HG03469 (cell line): ENCODE data around the gene DDIAS.
"Not testable (repeated sequence)": the region's sequence is repeated elsewhere in the genome, so short reads cannot be mapped to it uniquely, and the experiment has no call there.

Experiments
- ATAC-seq: cut with Tn5 transposase; IDR thresholded peaks from one replicate; pipeline ENCODE4 v1.9.1; 2021; ENCODE audit warnings: mild to moderate bottlenecking, moderate library complexity, moderate number of reproducible peaks; ENCODE audit not compliant: unreplicated experiment

The DDIAS gene

GRCh38 chr11:82962021-82962420 lies 60.5 kb downstream of the DDIAS start:
- not testable (repeated sequence) for ATAC-seq

GRCh38 chr11:82967381-82967780 lies 65.8 kb downstream of the DDIAS start:
- ATAC-seq = no peak

DNA sequence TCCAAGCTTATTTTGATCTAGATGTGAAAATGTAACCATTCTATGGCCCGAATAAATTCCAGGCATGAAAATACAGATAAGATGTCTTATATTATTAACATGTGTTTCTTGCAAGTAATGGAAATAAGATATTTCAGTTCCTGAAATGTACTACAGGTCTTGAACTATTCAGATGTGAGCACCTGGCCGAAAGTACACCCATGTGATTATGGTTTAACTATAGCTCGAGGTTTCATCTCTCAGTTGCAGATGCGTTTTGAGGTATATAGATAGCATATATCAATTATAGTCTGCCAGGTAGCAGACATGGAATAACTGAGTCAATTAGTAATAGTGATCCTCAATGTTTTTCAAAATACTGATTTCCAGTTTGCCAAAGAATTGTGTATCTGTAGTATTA lies 68.3 kb downstream of the DDIAS start:
- ATAC-seq = peak; percentile 97

GRCh38 chr11:82970507-82971083 lies 69.1 kb downstream of the DDIAS start:
- not testable (repeated sequence) for ATAC-seq

DNA sequence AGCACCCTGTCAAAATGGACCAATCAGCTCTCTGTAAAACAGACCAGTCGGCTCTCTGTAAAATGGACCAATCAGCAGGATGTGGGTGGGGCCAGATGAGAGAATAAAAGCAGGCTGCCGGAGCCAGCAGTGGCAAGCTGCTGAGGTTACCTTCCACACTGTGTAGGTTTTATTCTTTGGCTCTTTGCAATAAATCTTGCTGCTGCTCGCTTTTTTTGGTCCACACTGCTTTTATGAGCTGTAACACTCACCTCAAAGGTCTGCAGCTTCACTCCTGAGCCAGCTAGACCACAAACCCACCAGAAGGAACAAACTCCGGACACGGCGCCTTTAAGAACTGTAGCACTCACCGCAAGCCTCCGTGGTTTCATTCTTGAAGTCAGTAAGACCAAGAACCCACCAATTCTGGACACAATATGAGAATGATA lies 70.0 kb downstream of the DDIAS start:
- not testable (repeated sequence) for ATAC-seq

- no peak for ATAC-seq
These were observed 70.6 kb downstream of the DDIAS start for GRCh38 chr11:82972103-82972502.

- ATAC-seq = no peak
These were observed 72.6 kb downstream of the DDIAS start for GRCh38 chr11:82974135-82974534.

DNA sequence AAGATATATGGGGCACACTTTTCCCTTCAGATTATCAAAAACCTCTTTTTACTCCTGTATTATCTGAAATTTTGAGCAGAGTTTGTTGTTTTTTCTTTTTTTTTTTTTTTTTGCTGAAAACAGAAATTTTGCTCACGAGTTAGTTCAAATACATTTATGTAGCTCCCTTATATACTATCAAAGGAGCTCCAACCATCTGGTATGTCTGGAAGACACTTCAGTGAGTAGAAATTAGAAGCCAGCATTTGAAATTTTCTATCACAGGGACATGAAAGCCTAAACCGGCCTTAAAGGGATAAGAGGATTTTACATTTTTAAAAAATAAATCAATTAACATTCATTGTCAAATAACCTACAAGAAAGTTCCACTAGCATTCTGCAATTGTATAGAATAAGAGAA lies 73.3 kb downstream of the DDIAS start:
- no peak for ATAC-seq

DNA sequence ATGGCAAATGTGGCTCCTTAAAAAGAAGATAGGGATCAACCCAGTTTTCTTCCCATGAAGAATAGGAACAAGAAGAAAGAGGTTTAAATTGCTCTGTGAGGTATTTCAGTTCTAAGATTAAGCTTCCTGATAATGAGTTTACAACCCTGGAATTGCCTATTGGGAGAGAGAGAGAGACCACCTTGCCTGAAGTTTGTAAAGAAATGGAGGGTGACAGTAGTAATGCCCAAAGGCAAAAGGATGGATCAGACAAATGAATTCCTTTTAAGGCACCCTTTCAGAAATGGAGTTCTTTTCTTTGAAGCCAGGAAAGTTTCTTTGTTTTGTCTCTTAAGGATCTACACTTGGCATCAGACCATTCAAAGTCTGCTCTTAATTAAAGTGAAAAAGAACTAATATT lies 74.3 kb downstream of the DDIAS start:
- ATAC-seq = no peak

GRCh38 chr11:82976786-82977185 lies 75.2 kb downstream of the DDIAS start:
- ATAC-seq = no peak

DNA sequence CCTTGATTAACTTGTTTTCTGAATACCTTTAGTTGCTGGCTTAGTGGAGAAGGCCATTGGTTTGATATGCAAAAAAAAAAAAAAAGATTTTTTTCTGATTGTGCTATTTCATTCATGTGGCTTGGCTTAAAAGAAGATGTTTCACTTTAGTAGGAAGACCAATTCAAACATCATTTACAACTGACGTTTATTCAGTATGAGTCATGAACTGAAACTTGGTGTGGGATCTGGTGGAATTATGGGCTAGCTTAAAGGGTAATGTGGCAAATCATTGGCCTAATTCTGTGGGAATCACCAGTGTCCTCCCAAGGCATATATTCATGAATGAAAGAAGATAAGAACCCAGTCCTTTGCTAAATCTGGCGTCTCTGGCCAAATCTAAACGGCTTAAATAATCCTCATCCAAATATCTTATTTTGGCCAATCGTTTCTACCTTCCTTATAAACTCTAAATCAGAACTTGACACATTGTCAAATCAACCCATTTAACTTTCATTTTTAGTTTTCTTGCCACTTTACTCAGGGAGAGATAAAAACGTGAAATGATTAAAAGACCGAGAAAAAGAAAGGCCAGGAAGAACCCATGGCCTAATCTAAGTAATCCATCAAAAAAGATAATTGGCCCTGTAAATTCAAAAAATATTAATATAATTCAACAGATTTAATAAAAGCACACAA lies 77.0 kb downstream of the DDIAS start:
- no peak for ATAC-seq

DNA sequence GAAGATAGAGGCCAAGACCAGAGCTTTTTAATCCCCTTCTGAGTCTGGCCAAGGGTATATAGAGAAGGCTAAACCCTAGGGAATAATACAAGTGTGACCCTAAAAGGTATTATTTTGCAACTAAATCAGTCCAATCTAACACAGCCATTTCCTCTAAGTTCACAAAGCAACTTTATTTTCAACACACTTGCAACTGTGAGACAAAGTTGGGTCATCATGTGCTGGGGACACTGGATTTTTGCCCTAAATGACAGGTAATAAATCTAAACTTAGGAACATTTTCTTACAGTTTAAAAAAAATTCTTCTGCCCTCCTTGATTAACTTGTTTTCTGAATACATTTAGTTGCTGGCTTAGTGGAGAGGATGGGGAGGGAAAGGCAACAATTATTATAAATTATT lies 78.3 kb downstream of the DDIAS start:
- ATAC-seq = no peak

- no peak for ATAC-seq
These were observed 78.8 kb downstream of the DDIAS start for GRCh38 chr11:82980292-82980691.

- ATAC-seq = no peak
These were observed 79.4 kb downstream of the DDIAS start for GRCh38 chr11:82980947-82981346.

- ATAC-seq = no peak
These were observed 80.3 kb downstream of the DDIAS start for GRCh38 chr11:82981852-82982251.
